GM19351 (cell line): ENCODE results near the gene ZNF311.
A peak's percentile ranks its signal among the peaks of the same experiment; 100 is the strongest.
"Not testable (repeated sequence)": the region's sequence is repeated elsewhere in the genome, so short reads cannot be mapped to it uniquely, and the experiment has no call there.

Experiments
- ATAC-seq: cut with Tn5 transposase; IDR thresholded peaks from one replicate; pipeline ENCODE4 v1.9.1; 2021; ENCODE audit warnings: mild to moderate bottlenecking, moderate library complexity; ENCODE audit not compliant: unreplicated experiment

ZNF311 gene

DNA sequence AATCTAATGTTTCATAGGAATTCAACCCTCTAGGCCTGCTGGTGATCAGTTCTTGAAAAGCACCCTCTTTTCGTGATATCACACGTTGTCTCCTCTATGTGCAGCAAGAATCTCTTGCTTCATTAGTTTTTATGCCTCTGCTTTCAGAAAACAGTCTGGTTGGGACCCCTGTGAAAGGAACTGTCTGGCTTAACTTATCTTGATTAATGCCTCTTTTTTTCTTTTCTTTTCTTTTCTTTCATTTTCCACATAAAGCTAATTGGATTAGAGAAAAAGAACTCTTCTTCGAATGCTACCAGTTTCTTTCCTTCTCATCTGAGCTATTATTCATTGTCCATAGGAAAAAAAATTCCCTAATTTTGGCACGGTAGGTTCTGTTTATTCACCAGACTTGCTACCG lies 21.3 kb downstream of the ZNF311 start:
- ATAC-seq, result no peak

- ATAC-seq, result no peak
Observed at GRCh38 chr6:28982476-28983266, 22.4 kb downstream of the ZNF311 start.

DNA sequence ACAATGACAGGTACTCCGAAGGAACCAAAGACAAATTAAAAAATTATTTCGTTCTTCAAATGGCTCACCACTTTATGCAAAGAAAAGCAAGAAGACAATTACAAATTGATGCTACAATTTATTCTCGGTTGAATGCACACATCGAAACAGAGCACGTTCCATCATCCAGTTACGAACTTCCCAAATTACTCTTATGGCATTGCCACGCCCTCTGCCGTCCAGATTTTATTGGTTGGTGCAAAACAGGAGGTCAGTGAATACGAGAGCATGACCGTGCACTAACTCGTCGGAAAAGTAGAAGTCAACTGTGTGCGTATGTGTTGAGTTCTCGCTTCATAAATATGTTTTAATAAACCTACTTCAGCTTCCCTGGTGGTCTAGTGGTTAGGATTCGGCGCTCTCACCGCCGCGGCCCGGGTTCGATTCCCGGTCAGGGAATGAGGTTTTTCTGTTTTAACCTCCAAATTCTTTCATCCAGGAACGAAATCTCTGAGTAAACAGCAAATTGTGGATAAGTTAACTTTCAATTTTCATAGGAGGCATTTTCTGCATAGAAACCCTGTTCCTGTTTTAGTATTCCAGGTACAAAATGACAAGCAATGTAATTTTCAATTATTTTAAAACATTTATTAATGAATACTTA lies 23.2 kb downstream of the ZNF311 start:
- no peak for ATAC-seq

- peak; percentile 2 for ATAC-seq
Observed at GRCh38 chr6:28981431-28981832, 23.7 kb downstream of the ZNF311 start.

DNA sequence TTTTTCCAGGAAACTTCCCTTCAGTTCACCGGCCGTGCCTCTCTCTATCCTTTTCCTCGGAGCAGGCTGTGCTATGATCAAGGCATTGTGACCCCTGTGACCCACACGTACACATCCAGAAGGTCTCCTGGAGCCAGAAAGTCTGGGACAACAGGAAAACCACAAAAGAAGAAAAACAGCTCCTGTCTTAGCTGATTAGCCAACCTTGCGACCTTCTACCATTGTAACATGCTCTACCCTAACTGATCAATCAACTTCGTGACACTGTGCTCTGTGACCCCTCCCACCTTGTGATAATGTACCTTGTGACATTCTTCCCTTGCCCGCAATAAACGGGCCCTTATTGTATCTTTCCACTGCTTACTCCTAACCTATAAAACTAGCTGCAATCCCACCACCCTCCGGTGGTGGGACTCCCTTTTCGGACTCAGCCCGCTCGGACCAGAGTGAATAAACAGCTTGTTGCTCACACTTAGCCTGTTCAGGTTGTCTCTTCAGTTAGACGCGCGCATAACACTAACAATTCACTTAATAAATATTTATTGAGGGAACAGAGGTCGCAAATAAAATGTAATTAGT lies 24.2 kb downstream of the ZNF311 start:
- peak; percentile 59 for ATAC-seq

GRCh38 chr6:28980137-28980851 lies 24.8 kb downstream of the ZNF311 start:
- ATAC-seq, result no peak

DNA sequence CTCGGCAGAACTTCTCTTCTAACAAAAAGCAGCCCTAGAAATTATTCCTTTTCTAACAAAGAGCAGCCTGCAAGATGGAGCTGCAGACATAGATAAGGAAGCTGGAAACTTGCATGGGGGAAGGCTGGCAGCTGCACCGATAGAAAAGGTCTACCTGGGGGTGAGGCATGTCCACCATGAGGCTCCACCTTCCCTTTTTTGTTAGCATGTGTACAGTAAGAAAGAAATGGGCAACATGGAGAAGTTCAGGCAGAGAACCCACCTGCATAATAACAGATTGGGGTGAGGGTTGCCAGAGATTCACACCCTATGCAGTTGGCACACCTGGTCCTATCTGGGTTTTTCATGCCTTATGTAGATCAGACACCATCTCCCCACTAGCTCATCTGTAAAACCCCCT lies 25.4 kb downstream of the ZNF311 start:
- ATAC-seq, result no peak

- no peak for ATAC-seq
Observed at GRCh38 chr6:28978959-28979561, 26.1 kb downstream of the ZNF311 start.

- no peak for ATAC-seq
Observed at GRCh38 chr6:28978133-28978491, 27.0 kb downstream of the ZNF311 start.

- ATAC-seq, result no peak
Observed at GRCh38 chr6:28977341-28978132, 27.6 kb downstream of the ZNF311 start.

DNA sequence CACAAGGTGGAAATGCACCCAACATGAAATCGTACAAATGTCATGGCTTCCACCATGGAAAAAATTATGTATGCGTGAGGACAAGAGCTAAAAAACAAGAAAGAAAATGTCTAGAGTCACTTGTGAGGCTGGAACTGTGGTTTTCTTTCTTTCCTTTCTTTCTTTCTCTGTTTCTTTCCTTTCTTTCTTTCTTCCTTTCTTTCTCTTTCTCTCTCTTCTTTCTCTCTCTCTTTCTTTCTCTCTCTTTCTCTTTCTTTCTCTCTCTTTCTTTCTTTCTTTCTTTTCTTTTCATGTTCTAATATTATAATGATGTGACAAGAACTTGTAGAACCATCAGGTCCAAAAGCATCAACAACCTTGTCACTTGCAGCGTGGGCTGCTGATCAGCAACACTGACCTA lies 28.4 kb downstream of the ZNF311 start:
- no peak for ATAC-seq

GRCh38 chr6:28974505-28974904 lies 30.6 kb downstream of the ZNF311 start:
- ATAC-seq, result no peak

GRCh38 chr6:28970056-28970455 lies 35.1 kb downstream of the ZNF311 start:
- not testable (repeated sequence) for ATAC-seq

DNA sequence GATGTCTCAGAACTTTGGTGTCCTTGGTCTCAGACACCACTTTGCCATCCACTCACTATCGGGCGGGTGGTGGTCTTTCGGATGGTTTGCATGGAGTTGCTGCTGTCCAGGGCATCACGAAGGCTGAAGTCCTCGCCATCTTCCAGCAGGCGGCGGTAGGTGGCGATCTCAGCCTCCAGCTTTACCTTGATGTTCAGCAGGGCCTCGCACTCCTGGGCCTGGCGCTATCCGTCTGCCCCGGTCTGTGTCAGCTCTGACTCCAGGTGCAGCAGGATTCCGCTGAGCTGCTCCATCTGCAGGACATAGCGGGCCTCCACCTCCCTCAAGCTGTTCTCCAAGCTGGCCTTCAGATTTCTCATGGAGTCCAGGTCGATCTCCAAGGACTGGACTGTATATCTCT lies 36.0 kb downstream of the ZNF311 start:
- no peak for ATAC-seq

DNA sequence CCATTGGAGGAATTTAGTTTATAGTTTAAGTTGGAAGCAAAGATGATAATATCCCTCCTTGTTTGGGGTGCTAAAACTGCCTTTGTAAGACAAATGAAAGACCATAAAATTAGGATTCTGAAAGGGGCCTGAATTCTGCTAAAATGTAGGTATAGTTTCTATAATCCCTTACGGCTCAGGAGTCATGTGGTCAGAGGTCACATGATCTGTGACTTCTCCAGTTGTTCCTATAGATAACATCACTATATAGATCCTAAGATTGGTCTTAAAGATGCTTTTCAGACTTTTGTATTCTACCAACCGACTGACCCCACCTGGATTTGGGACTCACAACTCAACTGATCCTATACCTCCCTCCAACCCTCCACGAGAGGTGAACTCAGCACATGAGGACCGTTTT lies 36.6 kb downstream of the ZNF311 start:
- no peak for ATAC-seq

DNA sequence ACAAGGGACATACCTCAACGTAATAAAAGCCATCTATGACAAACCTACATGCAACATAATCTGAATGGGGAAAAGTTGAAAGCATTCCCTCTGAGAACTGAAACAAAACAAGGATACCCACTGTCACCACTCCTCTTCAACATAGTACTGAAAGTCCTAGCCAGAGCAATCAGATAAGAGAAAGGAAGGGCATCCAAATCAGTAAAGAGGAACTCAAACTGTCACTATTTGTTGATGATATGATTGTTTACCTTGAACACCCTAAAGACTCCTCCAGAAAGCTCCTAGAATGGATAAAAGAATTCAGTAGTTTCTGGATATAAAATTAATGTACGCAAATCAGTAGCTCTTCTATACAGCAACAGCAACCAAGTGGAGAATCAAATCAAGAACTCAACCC lies 39.4 kb downstream of the ZNF311 start:
- ATAC-seq, result no peak

DNA sequence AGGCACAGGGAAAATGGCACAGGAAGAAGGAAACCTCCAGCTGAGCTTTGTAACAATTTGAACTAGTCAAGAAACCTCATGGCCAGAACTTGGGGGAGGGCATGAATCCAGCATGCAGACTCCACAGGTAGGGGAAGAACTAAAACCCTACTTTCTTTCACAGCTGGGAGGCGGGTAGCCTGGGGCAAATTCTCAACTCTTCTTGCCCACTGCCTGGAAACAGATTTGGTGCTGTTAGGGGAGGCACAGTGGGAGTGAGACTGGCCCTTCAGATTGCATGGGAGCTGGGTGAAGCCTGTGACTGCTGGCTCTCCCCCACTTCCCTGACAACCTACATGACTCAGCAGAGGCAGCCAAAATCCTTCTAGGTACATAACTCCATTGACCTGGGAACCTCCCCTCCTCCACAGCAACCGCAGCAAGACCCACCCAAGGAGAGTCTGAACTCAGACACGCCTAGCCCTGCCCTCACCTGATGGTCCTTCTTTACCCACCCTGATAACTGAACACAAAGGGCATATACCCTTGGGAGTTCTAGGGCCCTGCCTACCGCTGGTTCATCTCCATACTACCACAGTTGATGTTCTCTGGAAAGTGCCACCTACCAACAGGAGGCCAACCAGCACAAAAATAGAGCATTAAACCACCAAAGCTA lies 44.1 kb downstream of the ZNF311 start:
- ATAC-seq, result no peak

DNA sequence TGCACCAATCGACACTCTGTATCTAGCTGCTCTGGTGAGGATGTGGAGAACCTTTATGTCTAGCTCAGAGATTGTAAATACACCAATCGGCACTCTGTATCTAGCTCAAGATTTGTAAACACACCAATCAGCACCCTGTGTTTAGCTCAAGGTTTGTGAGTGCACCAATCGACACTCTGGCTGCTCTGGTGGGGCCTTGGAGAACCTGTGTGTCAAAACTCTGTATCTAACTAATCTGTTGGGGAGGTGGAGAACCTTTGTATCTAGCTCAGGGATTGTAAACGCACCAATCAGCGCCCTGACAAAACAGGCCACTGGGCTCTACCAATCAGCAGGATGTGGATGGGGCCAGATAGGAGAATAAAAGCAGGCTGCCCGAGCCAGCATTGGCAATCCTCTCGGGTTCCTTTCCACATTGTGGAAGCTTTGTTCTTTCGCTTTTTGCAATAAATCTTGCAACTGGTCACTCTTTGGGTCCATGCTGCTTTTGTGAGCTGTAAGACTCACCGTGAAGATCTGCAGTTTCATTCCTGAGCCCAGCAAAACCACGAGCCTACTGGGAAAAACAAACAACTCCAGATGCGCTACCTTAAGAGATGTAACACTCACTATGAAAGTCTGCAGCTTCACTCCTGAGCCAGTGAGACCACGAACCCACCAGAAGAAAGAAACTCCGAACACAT lies 46.4 kb downstream of the ZNF311 start:
- not testable (repeated sequence) for ATAC-seq

GRCh38 chr6:28957795-28958314 lies 47.3 kb downstream of the ZNF311 start:
- not testable (repeated sequence) for ATAC-seq
